Vagina (tissue), 2 donors: ENCODE data around the gene FZD10. TPM values are rescaled to one million over a fixed set of nuclear protein-coding genes. Genes with fewer than 3 reads are reported as not detected.

Experiments used
- DNase-seq, 2 donors: peaks; one replicate each; pipeline ENCODE4 v3.0.0-alpha.2; 2017; ENCODE audit errors: extremely low spot score in 2 of 2
- H3K27ac ChIP-seq: fragments of 200-600 bp; sonication (generic); one replicate; pipeline ENCODE4 v1.5.1; 2019
- H3K27me3 ChIP-seq: fragments of 200-600 bp; sonication (generic); one replicate; pipeline ENCODE4 v1.5.1; 2019
- H3K36me3 ChIP-seq, 2 donors: fragments of 200-600 bp; sonication (generic); one replicate each; pipeline ENCODE4 v1.5.1; 2017 to 2019
- H3K4me1 ChIP-seq: fragments of 200-600 bp; sonication (generic); one replicate; pipeline ENCODE4 v1.5.1; 2019
- H3K4me3 ChIP-seq, 2 donors: fragments of 200-600 bp; sonication (generic); 1 replicate in 1 of 2; 2 replicates in 1 of 2; pipeline ENCODE4 v1.5.1; 2016 to 2019
- H3K9me3 ChIP-seq: fragments of 200-600 bp; sonication (generic); one replicate; pipeline ENCODE4 v1.5.1; 2019
- POLR2A ChIP-seq, 2 donors: fragments of 450-650 bp; IDR thresholded peaks; one replicate each; pipeline ENCODE4 v1.6.1; 2017; ENCODE audit warnings: antibody characterized with exemption in 2 of 2, mild to moderate bottlenecking in 2 of 2, moderate library complexity in 2 of 2
- POLR2AphosphoS5 ChIP-seq, 2 donors: sonication (generic); formaldehyde crosslinking; IDR thresholded peaks; one replicate each; pipeline ENCODE4 v1.9.0; 2017; ENCODE audit warnings: antibody characterized with exemption in 2 of 2, mild to moderate bottlenecking in 2 of 2, low read depth in 1 of 2; ENCODE audit not compliant: insufficient read depth in 1 of 2
- intact Hi-C: fragments of 100-400 bp; cut with DNase I; formaldehyde crosslinking; loops from one replicate; pipeline ENCODE4 v1.15.1; 2023
- total RNA-seq: library from RNA; depleted of rRNA; stranded (reverse); fragments of >200 nt; gene quantifications from one replicate; pipeline ENCODE4 v1.2.3, GENCODE V29; 2016
- TF ChIP-seq, protein P1 (sequence below), 3 experiments: fragments of 450-650 bp in 2 of 3; fragments of 200-600 bp in 1 of 3; sonication (generic) in 1 of 3; IDR thresholded peaks; one replicate each; pipeline ENCODE4 v1.5.1; 2017 to 2019; ENCODE audit warnings: antibody characterized with exemption in 3 of 3, mild to moderate bottlenecking in 2 of 3, moderate library complexity in 2 of 3

FZD10 gene
- total RNA-seq, 1 donor from 2014 or later = 5.2 TPM

DNA sequence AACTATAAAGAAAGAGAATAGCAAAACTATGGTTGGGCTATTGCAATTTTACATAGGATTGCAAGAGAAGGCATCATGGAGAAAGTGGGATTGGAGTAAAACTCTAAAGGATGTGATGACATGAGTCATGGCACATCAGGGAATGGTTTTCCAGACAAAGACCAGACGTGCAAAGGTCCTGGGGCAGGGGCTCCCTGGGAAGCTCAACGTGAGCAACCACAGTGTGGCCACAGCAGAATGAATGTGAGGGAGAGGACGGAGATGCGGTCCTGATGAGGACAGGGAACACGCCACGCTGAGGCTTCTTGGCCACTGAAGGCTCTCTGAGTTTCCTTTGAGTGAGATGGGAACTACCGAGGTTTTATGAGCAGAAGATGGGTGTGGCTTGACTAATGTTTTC is 38.2 kb downstream of the FZD10 start:
- Histone ChIP-seq H3K9me3 (no peaks in the 10 kb centered on the region), H3K27ac (no peak overlapping the region), H3K4me3 (no peak overlapping the region), H3K27me3 (no peaks in the 10 kb centered on the region), H3K4me1 (no peaks in the 10 kb centered on the region), H3K36me3 (no peaks in the 10 kb centered on the region)
- peak in 1 of 2 donors; percentile 79 for DNase-seq
- TF ChIP-seq, protein P1, sequence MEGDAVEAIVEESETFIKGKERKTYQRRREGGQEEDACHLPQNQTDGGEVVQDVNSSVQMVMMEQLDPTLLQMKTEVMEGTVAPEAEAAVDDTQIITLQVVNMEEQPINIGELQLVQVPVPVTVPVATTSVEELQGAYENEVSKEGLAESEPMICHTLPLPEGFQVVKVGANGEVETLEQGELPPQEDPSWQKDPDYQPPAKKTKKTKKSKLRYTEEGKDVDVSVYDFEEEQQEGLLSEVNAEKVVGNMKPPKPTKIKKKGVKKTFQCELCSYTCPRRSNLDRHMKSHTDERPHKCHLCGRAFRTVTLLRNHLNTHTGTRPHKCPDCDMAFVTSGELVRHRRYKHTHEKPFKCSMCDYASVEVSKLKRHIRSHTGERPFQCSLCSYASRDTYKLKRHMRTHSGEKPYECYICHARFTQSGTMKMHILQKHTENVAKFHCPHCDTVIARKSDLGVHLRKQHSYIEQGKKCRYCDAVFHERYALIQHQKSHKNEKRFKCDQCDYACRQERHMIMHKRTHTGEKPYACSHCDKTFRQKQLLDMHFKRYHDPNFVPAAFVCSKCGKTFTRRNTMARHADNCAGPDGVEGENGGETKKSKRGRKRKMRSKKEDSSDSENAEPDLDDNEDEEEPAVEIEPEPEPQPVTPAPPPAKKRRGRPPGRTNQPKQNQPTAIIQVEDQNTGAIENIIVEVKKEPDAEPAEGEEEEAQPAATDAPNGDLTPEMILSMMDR (IDR thresholded peaks at IDR 0.05) = no peak
- TF ChIP-seq POLR2AphosphoS5 (IDR thresholded peaks at IDR 0.05; ENCODE audit: insufficient read depth in 1 of 2, low read depth in 1 of 2) (no peak), POLR2A (IDR thresholded peaks at IDR 0.05) (no peak)
- intact Hi-C loops = no loop called here

DNA sequence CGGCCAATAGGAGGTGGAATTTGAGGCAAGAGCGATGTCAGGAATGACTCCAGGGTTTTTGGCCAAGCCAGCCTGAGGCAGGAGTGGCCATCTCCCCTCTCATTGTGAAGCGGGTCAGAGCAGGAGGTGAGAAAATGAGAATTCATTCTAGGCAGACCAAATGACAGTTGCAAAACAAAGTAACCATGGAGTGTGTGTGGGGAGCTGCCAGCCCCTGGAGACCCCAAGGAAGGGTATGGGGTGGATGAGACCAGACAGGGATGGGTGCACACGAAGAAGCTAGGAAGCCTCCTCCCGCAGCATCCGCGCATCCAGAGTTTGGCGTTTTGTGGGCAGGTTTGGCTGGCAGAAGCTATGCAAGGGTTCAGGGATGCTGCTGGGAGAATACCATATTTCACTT is 38.8 kb downstream of the FZD10 start:
- Histone ChIP-seq H3K4me3 (no peak overlapping the region), H3K4me1 (no peaks in the 10 kb centered on the region), H3K9me3 (no peaks in the 10 kb centered on the region), H3K27me3 (no peaks in the 10 kb centered on the region), H3K27ac (no peak overlapping the region), H3K36me3 (no peaks in the 10 kb centered on the region)
- intact Hi-C loops = no loop called here
- TF ChIP-seq POLR2A (IDR thresholded peaks at IDR 0.05) = no peak
- DNase-seq = no peak

GRCh38 chr12:130202201-130202600 is 39.9 kb downstream of the FZD10 start:
- H3K36me3 ChIP-seq = no peaks in the 10 kb centered on the region
- TF ChIP-seq, protein P1 (IDR thresholded peaks at IDR 0.05) = no peak
- TF ChIP-seq POLR2AphosphoS5 (IDR thresholded peaks at IDR 0.05; ENCODE audit: insufficient read depth in 1 of 2, low read depth in 1 of 2) (no peak), POLR2A (IDR thresholded peaks at IDR 0.05) (no peak)
- intact Hi-C loops = no loop called here
- no peaks in the 10 kb centered on the region for H3K4me1 ChIP-seq
- H3K9me3 ChIP-seq = no peaks in the 10 kb centered on the region
- no peak for DNase-seq
- no peaks in the 10 kb centered on the region for H3K27me3 ChIP-seq
- H3K4me3 ChIP-seq = no peak overlapping the region
- H3K27ac ChIP-seq = no peak overlapping the region

- DNase-seq = no peak
- H3K4me1 ChIP-seq = no peaks in the 10 kb centered on the region
- H3K27ac ChIP-seq = no peak overlapping the region
- H3K4me3 ChIP-seq = no peak overlapping the region
- no peaks in the 10 kb centered on the region for H3K27me3 ChIP-seq
- TF ChIP-seq POLR2A (IDR thresholded peaks at IDR 0.05) (no peak), POLR2AphosphoS5 (IDR thresholded peaks at IDR 0.05; ENCODE audit: insufficient read depth in 1 of 2, low read depth in 1 of 2) (no peak)
- TF ChIP-seq, protein P1 (IDR thresholded peaks at IDR 0.05) = no peak
- no peaks in the 10 kb centered on the region for H3K36me3 ChIP-seq
- H3K9me3 ChIP-seq = no peaks in the 10 kb centered on the region
- intact Hi-C loops = no loop called here
These were observed 40.9 kb downstream of the FZD10 start for GRCh38 chr12:130203151-130203550.

DNA sequence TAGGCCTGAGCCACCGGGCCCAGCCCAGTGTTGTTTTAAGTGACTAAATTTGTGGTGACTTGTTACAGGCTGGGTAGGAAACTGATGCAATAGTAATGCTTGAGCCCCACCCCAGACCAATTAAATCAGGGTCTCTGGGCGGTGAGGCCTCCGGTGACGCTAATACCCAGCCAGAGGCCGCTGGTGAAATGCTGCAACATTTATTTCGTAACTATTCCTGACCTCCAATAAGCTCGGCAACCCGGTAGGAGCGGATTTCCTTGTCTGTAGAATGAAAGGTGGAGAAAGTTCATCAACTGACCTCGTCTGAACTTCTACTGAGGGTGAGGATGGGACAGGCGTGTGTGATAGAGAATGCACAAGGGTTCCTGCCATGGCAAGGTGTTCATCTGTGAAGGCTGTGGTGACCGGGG is 42.3 kb downstream of the FZD10 start:
- no peak for DNase-seq
- Histone ChIP-seq H3K36me3 (no peaks in the 10 kb centered on the region), H3K27me3 (no peaks in the 10 kb centered on the region), H3K4me1 (no peaks in the 10 kb centered on the region), H3K4me3 (no peak overlapping the region), H3K27ac (no peak overlapping the region), H3K9me3 (no peaks in the 10 kb centered on the region)
- intact Hi-C loops = no loop called here
- no peak for TF ChIP-seq POLR2A (IDR thresholded peaks at IDR 0.05)
- TF ChIP-seq, protein P1 (IDR thresholded peaks at IDR 0.05) = no peak
- peak in 1 of 2 donors; percentile 38 for TF ChIP-seq POLR2AphosphoS5 (IDR thresholded peaks at IDR 0.05; ENCODE audit: insufficient read depth in 1 of 2, low read depth in 1 of 2)
